AG09319 (cell line): ENCODE measurements around the gene KSR2.

ENCODE experiments used
- DNase-seq: peaks from one replicate; pipeline ENCODE4 v3.0.0-alpha.2; 2010; ENCODE audit warnings: low read depth; ENCODE audit errors: extremely low read depth
- CTCF ChIP-seq: IDR thresholded peaks from 2 replicates; pipeline ENCODE4 v1.5.1; 2011; ENCODE audit warnings: low read depth, mild to moderate bottlenecking, inconsistent platforms, low read length, moderate library complexity

KSR2 gene

DNA sequence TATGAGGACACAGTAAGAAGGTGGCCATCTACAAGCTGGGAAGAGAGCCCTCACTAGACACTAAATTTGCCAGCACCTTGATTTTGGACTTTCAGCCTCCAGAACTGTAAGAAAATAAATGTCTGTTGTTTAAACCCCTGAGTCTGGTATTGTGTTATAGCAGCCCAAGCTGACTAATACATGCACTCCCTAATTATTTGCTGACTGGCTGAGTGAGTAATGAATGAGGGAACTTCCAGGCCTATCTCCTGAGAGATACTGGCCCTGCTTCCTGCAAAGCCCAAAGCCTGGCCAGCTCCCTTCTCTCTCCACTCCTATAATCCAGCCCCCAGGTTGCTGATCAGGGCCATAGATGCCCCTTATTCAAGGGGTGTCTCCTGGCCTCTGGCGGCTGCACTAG is 487.3 kb downstream of the KSR2 start:
- no peak for TF ChIP-seq CTCF
- no peak for DNase-seq

DNA sequence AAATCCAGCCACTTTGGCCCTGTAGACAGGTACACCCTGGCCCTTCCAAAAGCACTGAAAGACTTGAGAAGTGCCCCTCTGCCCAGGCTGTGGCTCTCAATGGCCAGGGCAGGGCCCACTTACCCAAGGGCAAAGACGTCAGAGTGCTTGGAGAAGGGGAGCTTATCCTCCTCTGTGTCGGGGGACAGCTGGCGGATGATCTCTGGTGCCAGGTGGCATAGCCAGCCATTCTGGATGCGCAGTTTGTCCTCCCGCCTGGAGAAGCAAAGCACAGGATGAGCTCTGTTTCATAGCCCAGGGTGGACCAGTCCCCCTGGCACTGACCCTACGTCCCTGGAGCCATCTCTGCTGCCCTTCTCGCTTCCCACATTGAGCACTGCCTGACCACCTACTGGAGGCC is 492.4 kb downstream of the KSR2 start:
- no peak for TF ChIP-seq CTCF
- DNase-seq = no peak

- no peak for TF ChIP-seq CTCF
- DNase-seq = no peak
These were observed 494.9 kb downstream of the KSR2 start for GRCh38 chr12:117473856-117474255.

- peak; percentile 9; the same call in 1 of the 2 replicates for TF ChIP-seq CTCF
- DNase-seq = no peak
These were observed 495.8 kb downstream of the KSR2 start for GRCh38 chr12:117472983-117473382.

DNA sequence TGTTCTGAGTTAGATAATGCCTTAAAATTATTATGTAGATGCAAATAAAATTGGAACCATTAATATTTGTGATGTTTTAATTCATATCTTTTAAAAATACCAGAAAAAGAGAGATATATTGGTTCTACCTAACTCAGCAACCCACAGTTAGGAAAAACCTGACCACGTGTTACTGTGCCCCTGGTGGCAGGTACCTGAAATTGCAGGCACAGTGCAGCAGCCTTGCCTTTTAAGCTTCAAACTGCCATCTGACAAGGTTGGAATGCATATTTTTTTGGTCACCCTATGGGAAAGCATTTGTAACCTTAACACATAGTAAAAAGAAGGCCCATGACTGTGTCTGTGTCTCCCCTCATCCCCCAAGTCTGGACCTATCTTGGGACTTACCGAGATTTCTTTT is 498.0 kb downstream of the KSR2 start:
- peak; percentile 12 for TF ChIP-seq CTCF
- DNase-seq = no peak

DNA sequence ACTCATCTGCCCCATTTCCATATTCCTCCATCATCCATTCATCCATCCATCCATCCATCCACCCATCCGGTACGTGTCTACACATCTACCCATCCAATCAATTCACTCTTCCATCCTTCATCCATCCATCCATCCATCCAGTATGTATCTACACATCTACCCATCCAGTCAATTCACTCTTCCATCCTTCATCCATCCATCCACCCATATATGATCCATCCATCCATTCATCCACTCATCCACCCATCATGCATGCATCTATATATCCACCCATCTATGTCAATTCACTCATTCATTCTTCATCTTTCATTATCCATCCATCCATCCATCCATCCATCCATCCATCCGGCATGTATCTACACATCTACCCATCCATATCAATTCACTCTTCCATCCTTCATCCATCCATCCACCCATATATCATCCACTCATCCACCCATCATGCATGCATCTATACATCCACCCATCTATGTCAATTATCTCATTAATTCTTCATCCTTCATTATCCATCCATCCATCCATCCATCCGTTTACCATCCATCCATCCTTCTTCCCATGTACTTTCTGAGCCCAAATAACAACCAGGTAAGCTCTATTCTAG is 498.8 kb downstream of the KSR2 start:
- TF ChIP-seq CTCF = no peak

GRCh38 chr12:117468016-117468415 is 500.8 kb downstream of the KSR2 start:
- TF ChIP-seq CTCF = no peak
- no peak for DNase-seq

More for the DNA sequence above, 498.8 kb downstream of the KSR2 start:
- no peak for DNase-seq
